Stomach (tissue), 4 donors: ENCODE data around the gene THSD1.

Experiments used
- EP300 ChIP-seq: sonication (generic); formaldehyde crosslinking; IDR thresholded peaks from one replicate; pipeline ENCODE4 v1.6.1; 2017; ENCODE audit warnings: antibody characterized with exemption
- POLR2A ChIP-seq, 4 donors: fragments of 450-650 bp; IDR thresholded peaks; one replicate each; pipeline ENCODE4 v1.6.1; 2016; ENCODE audit warnings: antibody characterized with exemption in 4 of 4, control low read depth in 2 of 4, mild to moderate bottlenecking in 1 of 4, moderate library complexity in 1 of 4
- TF ChIP-seq, protein P1 (sequence below), 7 experiments: fragments of 450-650 bp in 4 of 7; fragments of 200-600 bp in 3 of 7; sonication (generic) in 3 of 7; IDR thresholded peaks; one replicate each; pipeline ENCODE4 v1.5.1; 2016 to 2019; ENCODE audit warnings: antibody characterized with exemption in 7 of 7, control low read depth in 2 of 7, mild to moderate bottlenecking in 1 of 7

- no peak for TF ChIP-seq EP300
- TF ChIP-seq, protein P1, sequence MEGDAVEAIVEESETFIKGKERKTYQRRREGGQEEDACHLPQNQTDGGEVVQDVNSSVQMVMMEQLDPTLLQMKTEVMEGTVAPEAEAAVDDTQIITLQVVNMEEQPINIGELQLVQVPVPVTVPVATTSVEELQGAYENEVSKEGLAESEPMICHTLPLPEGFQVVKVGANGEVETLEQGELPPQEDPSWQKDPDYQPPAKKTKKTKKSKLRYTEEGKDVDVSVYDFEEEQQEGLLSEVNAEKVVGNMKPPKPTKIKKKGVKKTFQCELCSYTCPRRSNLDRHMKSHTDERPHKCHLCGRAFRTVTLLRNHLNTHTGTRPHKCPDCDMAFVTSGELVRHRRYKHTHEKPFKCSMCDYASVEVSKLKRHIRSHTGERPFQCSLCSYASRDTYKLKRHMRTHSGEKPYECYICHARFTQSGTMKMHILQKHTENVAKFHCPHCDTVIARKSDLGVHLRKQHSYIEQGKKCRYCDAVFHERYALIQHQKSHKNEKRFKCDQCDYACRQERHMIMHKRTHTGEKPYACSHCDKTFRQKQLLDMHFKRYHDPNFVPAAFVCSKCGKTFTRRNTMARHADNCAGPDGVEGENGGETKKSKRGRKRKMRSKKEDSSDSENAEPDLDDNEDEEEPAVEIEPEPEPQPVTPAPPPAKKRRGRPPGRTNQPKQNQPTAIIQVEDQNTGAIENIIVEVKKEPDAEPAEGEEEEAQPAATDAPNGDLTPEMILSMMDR (IDR thresholded peaks at IDR 0.05) = no peak
- TF ChIP-seq POLR2A (IDR thresholded peaks at IDR 0.05) = no peak
Measured at GRCh38 chr13:52395704-52396103, 10.3 kb downstream of the THSD1 start.
